Osteoblast (primary cell): ENCODE data around the gene CIC. TPM values are rescaled to one million over a fixed set of nuclear protein-coding genes. Genes with fewer than 3 reads are reported as not detected.
"Not testable (repeated sequence)": the region's sequence is repeated elsewhere in the genome, so short reads cannot be mapped to it uniquely, and the experiment has no call there.

Source experiments
- DNase-seq: peaks from one replicate; pipeline ENCODE4 v3.0.0; 2011; ENCODE audit warnings: low spot score, mixed read lengths; ENCODE audit not compliant: insufficient read length; ENCODE audit errors: missing footprints
- H2AFZ ChIP-seq: 2 replicates; pipeline ENCODE4 v1.6.0; 2011; ENCODE audit warnings: mild to moderate bottlenecking, low read length
- H3K27ac ChIP-seq: 2 replicates; pipeline ENCODE4 v1.5.1; 2011; ENCODE audit warnings: mild to moderate bottlenecking, low read depth, low read length, moderate library complexity
- H3K27me3 ChIP-seq: 2 replicates; pipeline ENCODE4 v1.6.0; 2012; ENCODE audit warnings: mild to moderate bottlenecking, control low read depth, inconsistent platforms, low read length, moderate library complexity; ENCODE audit not compliant: insufficient read depth
- H3K36me3 ChIP-seq: 2 replicates; pipeline ENCODE4 v1.5.1; 2011; ENCODE audit warnings: mild to moderate bottlenecking, low read length, control low read depth, moderate library complexity; ENCODE audit not compliant: insufficient read depth
- H3K4me1 ChIP-seq: 2 replicates; pipeline ENCODE4 v1.5.1; 2011; ENCODE audit warnings: mild to moderate bottlenecking, low read length, control low read depth, moderate library complexity; ENCODE audit not compliant: insufficient read depth
- H3K4me2 ChIP-seq: 2 replicates; pipeline ENCODE4 v1.6.0; 2011; ENCODE audit warnings: mild to moderate bottlenecking, low read length; ENCODE audit not compliant: insufficient read depth
- H3K4me3 ChIP-seq: fragments of 200-600 bp; sonication (generic); 3 replicates; pipeline ENCODE4 v1.5.1; 2012; ENCODE audit warnings: mild to moderate bottlenecking, low read length, inconsistent platforms; ENCODE audit not compliant: insufficient read depth
- H3K79me2 ChIP-seq: 2 replicates; pipeline ENCODE4 v1.6.0; 2012; ENCODE audit warnings: mild to moderate bottlenecking, low read length, control low read depth, inconsistent platforms; ENCODE audit not compliant: insufficient read depth
- H3K9me3 ChIP-seq: 2 replicates; pipeline ENCODE4 v1.5.1; 2011; ENCODE audit warnings: low read depth, low read length, control low read depth
- H4K20me1 ChIP-seq: 2 replicates; pipeline ENCODE4 v1.6.0; 2012; ENCODE audit warnings: mild to moderate bottlenecking, low read length, control low read depth; ENCODE audit not compliant: insufficient read depth
- total RNA-seq: library from RNA; depleted of rRNA; stranded (reverse); fragments of >200 nt; gene quantifications from 2 replicates; pipeline ENCODE4 v1.2.3, GENCODE V29; 2012
- TF ChIP-seq, protein P1 (sequence below): IDR thresholded peaks from 2 replicates; pipeline ENCODE4 v1.5.1; 2011; ENCODE audit warnings: mild to moderate bottlenecking, low read depth, low read length, moderate library complexity; ENCODE audit errors: extremely low read depth

CIC gene
- total RNA-seq, 1 donor = 39.1 TPM

DNA sequence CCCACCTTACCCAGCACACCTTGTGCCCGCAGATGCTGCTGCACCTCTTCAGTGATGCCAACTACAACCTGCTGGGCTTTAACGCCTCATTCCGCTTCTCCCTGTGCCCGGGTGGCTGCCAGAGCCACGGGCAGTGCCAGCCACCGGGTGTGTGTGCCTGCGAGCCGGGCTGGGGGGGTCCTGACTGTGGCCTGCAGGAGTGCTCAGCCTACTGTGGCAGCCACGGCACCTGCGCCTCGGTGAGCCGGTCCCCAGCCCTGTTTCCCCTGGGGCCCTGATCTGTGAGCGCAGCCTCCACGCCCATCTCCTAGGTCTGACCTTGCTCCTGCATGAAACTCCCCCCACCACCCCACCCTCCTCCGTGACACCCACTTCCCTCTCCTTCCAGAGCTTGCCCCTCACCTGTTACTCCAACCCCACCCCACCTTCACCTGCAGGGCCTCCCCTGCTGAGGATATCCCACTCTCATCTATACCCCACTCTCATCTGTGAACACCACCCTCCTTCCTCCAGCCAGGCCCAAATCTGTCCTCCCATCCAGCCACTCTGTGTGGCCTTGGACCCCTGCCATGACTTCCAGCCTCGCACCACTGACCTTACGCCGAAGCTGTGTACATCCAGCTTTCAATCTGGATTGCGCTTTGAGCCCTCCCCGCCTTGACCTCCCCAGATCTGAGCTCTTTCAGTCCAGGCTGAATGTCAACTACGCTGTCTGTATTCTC, 65.1 kb downstream of the CIC start:
- H3K4me2 ChIP-seq = no peak overlapping the region
- peaks cover 11% of the 10 kb centered on the region for H4K20me1 ChIP-seq

DNA sequence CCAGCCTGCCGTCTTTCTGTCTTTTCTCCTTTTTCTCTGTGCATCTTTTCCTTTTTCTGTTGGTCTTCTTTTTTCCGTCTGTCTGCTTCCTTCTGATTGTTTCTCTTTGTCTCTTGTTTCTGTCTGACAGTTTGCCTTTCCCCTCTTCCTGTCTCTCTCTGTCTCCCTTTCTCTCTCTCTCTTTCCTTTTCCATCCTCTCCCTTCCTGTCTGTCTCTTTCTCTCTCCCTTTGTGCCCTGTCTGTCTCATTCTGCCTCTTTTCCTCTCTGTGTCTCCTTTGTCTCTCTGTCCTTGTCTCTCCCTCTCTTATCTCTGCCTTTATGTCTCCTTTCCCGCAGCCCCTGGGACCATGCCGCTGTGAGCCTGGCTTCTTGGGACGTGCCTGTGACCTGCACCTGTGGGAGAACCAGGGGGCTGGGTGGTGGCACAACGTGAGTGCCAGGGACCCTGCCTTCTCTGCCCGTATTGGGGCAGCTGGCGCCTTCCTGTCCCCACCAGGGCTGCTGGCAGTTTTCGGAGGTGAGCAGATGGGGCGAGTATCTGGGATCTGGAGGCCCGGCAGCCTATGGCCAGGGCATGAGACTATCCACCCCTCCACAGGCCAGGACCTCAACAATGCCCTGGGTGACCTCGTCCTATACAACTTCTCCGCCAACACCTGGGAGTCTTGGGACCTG, 65.8 kb downstream of the CIC start:
- Histone ChIP-seq H3K4me2 (no peak overlapping the region), H3K4me1 (no peaks in the 10 kb centered on the region), H3K36me3 (no peaks in the 10 kb centered on the region), H3K4me3 (no peak overlapping the region), H3K9me3 (no peaks in the 10 kb centered on the region), H4K20me1 (peaks cover 9% of the 10 kb centered on the region), H3K79me2 (peaks cover 4% of the 10 kb centered on the region), H3K27ac (no peak overlapping the region), H3K27me3 (no peaks in the 10 kb centered on the region), H2AFZ (no peak overlapping the region)
- TF ChIP-seq, protein P1, sequence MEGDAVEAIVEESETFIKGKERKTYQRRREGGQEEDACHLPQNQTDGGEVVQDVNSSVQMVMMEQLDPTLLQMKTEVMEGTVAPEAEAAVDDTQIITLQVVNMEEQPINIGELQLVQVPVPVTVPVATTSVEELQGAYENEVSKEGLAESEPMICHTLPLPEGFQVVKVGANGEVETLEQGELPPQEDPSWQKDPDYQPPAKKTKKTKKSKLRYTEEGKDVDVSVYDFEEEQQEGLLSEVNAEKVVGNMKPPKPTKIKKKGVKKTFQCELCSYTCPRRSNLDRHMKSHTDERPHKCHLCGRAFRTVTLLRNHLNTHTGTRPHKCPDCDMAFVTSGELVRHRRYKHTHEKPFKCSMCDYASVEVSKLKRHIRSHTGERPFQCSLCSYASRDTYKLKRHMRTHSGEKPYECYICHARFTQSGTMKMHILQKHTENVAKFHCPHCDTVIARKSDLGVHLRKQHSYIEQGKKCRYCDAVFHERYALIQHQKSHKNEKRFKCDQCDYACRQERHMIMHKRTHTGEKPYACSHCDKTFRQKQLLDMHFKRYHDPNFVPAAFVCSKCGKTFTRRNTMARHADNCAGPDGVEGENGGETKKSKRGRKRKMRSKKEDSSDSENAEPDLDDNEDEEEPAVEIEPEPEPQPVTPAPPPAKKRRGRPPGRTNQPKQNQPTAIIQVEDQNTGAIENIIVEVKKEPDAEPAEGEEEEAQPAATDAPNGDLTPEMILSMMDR = no peak
- peak; percentile 66 for DNase-seq

More for the DNA sequence above, 65.1 kb downstream of the CIC start:
- H3K27me3 ChIP-seq = no peaks in the 10 kb centered on the region
- H3K79me2 ChIP-seq = peaks cover 5% of the 10 kb centered on the region
- TF ChIP-seq, protein P1 = no peak
- no peaks in the 10 kb centered on the region for H3K36me3 ChIP-seq
- no peak overlapping the region for H2AFZ ChIP-seq
- H3K4me1 ChIP-seq = no peaks in the 10 kb centered on the region
- H3K27ac ChIP-seq = no peak overlapping the region
- no peak overlapping the region for H3K4me3 ChIP-seq
- DNase-seq = peak; percentile 0
- no peaks in the 10 kb centered on the region for H3K9me3 ChIP-seq

DNA sequence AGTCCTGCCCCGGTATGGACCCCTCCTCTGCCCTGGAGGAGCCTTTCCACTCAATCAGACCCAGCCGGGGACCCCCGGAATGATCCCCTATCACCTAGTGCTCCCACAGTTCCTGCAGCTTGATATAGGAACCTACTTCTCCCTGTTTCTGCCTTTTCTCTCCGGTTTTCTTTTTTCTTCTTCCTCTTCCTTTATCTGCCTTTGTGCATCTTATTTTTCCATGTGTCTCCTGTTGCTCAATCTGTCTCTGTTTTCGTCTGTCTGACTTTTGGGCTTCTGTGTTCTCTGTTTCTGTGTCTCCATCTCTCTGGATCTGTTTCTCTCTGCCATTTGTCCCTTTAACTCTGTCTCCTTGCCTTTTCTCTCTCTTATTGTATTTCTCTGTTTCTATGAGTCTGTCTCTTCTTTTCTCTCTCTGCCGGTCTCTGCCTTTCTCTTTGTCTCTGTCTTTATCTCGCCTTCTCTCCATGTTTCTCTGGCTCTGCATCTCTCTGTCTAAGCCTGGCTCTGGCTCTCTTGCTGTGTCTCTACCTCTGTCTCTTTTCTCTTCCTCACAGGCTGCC, 66.4 kb downstream of the CIC start:
- Histone ChIP-seq H3K4me2 (no peak overlapping the region), H3K4me1 (no peaks in the 10 kb centered on the region), H3K9me3 (no peaks in the 10 kb centered on the region), H3K4me3 (no peak overlapping the region), H3K36me3 (no peaks in the 10 kb centered on the region), H3K27ac (no peak overlapping the region), H3K79me2 (peaks cover 4% of the 10 kb centered on the region), H2AFZ (no peak overlapping the region), H4K20me1 (peaks cover 5% of the 10 kb centered on the region), H3K27me3 (no peaks in the 10 kb centered on the region)
- DNase-seq = peak; percentile 5
- TF ChIP-seq, protein P1 = no peak

DNA sequence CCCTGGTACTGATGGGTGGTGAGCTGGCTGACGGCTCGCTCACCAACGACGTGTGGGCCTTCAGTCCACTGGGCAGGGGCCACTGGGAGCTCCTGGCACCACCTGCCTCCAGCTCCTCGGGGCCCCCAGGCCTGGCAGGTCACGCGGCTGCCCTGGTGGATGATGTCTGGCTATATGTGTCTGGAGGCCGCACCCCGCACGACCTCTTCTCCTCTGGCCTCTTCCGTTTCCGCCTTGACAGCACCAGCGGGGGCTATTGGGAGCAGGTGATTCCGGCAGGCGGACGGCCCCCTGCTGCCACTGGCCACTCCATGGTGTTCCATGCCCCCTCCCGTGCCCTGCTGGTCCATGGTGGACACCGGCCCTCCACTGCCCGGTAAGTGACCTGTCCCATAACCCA, 66.9 kb downstream of the CIC start:
- Histone ChIP-seq H3K4me3 (no peak overlapping the region), H2AFZ (no peak overlapping the region), H3K4me1 (no peaks in the 10 kb centered on the region), H3K4me2 (no peak overlapping the region), H4K20me1 (peaks cover 5% of the 10 kb centered on the region), H3K27ac (no peak overlapping the region), H3K79me2 (no peaks in the 10 kb centered on the region), H3K36me3 (no peaks in the 10 kb centered on the region), H3K27me3 (no peaks in the 10 kb centered on the region), H3K9me3 (no peaks in the 10 kb centered on the region)
- TF ChIP-seq, protein P1 = no peak
- DNase-seq = peak; percentile 53

DNA sequence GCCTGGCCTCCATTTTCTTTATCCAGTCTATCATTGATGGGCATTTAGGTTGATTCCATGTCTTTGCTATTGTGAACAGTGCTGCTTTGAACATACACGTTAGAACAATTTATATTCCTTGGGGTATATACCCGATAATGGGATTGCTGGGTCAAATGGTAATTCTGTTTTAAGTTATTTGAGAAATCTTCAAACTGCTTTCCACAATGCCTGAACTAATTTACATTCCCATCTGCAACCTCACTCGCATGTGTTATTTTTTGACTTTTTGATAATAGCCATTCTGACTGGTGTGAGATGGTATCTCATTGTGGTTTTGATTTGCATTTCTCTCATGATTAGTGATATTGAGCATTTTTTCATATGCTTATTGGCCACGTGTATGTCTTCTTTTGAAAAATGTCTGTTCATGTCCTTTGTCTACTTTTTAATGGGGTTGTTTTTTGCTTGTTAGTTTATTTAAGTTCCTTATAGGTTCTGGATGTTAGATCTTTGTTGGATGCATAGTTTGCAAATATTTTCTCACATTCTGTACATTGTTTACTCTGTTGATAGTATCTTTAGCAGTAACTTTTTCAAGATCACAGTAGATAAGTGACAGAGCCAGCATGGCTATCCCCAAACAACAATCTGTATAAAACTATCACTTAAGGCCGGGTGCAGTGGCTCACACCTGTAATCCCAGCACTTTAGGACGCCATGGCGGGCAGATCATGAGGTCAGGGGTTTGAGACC, 70.2 kb downstream of the CIC start:
- H3K4me1 ChIP-seq, H2AFZ ChIP-seq, H3K27me3 ChIP-seq, H3K79me2 ChIP-seq, H3K27ac ChIP-seq, H3K4me3 ChIP-seq, H3K9me3 ChIP-seq, H3K36me3 ChIP-seq, DNase-seq, H3K4me2 ChIP-seq, H4K20me1 ChIP-seq: not testable (repeated sequence)
